CD4-positive, alpha-beta T cell treated with Interferon gamma for 1 hour (primary cell): ENCODE results near the gene MAG.

Source experiments
- DNase-seq: peaks from one replicate; pipeline ENCODE4 v3.0.0-alpha.2; 2020

MAG gene

GRCh38 chr19:35291916-35292315, at the start of gene MAG:
Gene MAG (plus strand): TSS chr19:35292161. CDS start chr19:35295409, 3,248 bp downstream.
- DNase-seq: no peak

GRCh38 chr19:35246466-35247092, 45.4 kb upstream of the MAG start:
- no peak for DNase-seq

GRCh38 chr19:35247526-35248309, 44.2 kb upstream of the MAG start:
- DNase-seq: peak; percentile 54

- peak; percentile 81 for DNase-seq
Measured at GRCh38 chr19:35248310-35249145, 43.4 kb upstream of the MAG start, which contains the start of gene LSR. Gene LSR (plus strand): TSS chr19:35249002. CDS start chr19:35249023, 21 bp downstream.

- peak; percentile 7 for DNase-seq
Measured at GRCh38 chr19:35249146-35249847, 42.7 kb upstream of the MAG start.

- DNase-seq: no peak
Measured at GRCh38 chr19:35249848-35250711, 41.9 kb upstream of the MAG start.

GRCh38 chr19:35251456-35251855, 40.5 kb upstream of the MAG start:
- DNase-seq: no peak

GRCh38 chr19:35253316-35254286, 38.4 kb upstream of the MAG start:
- no peak for DNase-seq

- no peak for DNase-seq
Measured at GRCh38 chr19:35254341-35255297, 37.3 kb upstream of the MAG start.

- no peak for DNase-seq
Measured at GRCh38 chr19:35256566-35256965, 35.4 kb upstream of the MAG start.

GRCh38 chr19:35257113-35257461, 34.9 kb upstream of the MAG start:
- DNase-seq: no peak

- DNase-seq: no peak
Measured at GRCh38 chr19:35260694-35261304, 31.2 kb upstream of the MAG start.

- no peak for DNase-seq
Measured at GRCh38 chr19:35261356-35262100, 30.4 kb upstream of the MAG start.

GRCh38 chr19:35262101-35262761, 29.7 kb upstream of the MAG start:
- DNase-seq: no peak

GRCh38 chr19:35264268-35265125, 27.5 kb upstream of the MAG start:
- no peak for DNase-seq

- no peak for DNase-seq
Measured at GRCh38 chr19:35265126-35265899, 26.6 kb upstream of the MAG start.
